ENCODE data around the gene PSTPIP1. TPM values are rescaled to one million over a fixed set of nuclear protein-coding genes. Genes with fewer than 3 reads are reported as not detected.

The PSTPIP1 gene
- total RNA-seq, 4 donors from 2014 or later: 7.7 to 11.8 (median 8.1) TPM

DNA sequence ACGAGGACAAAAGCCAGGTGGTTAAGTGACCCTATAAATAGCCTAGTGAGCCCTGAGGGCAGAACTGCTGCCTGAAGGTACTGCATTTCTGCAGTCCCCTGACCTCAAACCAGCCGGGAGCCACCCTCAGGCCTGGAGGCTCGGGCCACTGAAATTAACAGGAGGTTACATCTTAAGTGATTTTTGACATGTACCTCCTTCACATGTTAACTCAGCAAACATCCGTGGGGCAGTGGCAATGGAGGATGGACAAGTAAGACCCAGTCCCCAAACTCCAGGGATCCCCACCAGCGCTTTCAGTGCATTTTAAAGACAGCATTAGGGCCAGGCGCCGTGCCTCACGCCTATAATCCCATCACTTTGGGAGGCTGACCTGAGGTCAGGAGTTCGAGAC, 26.2 kb downstream of the PSTPIP1 start:
- Histone ChIP-seq H3K4me1 (peaks cover 2 to 13% (median 6%) of the 10 kb centered on the region in 4 donors), H3K27me3 (peaks cover 0 to 5% (median 0%) of the 10 kb centered on the region in 4 donors), H3K36me3 (no peaks in the 10 kb centered on the region), H3K4me3 (no peak overlapping the region), H3K27ac (replicated peaks in 1 of 4) (no peak overlapping the region), H3K9me3 (no peaks in the 10 kb centered on the region)
- DNase-seq (ENCODE audit: extremely low spot score): no peak
- intact Hi-C loops (cut with DNase I): no loop called here
- 75% methylated on average over 9 of the region's 9 CpGs for WGBS
- TF ChIP-seq POLR2A (IDR thresholded peaks at IDR 0.05; ENCODE audit: low read depth) (no peak), POLR2AphosphoS5 (IDR thresholded peaks at IDR 0.05) (no peak), EP300 (IDR thresholded peaks at IDR 0.05) (no peak)
- TF ChIP-seq, protein P1, sequence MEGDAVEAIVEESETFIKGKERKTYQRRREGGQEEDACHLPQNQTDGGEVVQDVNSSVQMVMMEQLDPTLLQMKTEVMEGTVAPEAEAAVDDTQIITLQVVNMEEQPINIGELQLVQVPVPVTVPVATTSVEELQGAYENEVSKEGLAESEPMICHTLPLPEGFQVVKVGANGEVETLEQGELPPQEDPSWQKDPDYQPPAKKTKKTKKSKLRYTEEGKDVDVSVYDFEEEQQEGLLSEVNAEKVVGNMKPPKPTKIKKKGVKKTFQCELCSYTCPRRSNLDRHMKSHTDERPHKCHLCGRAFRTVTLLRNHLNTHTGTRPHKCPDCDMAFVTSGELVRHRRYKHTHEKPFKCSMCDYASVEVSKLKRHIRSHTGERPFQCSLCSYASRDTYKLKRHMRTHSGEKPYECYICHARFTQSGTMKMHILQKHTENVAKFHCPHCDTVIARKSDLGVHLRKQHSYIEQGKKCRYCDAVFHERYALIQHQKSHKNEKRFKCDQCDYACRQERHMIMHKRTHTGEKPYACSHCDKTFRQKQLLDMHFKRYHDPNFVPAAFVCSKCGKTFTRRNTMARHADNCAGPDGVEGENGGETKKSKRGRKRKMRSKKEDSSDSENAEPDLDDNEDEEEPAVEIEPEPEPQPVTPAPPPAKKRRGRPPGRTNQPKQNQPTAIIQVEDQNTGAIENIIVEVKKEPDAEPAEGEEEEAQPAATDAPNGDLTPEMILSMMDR (IDR thresholded peaks at IDR 0.05): no peak

DNA sequence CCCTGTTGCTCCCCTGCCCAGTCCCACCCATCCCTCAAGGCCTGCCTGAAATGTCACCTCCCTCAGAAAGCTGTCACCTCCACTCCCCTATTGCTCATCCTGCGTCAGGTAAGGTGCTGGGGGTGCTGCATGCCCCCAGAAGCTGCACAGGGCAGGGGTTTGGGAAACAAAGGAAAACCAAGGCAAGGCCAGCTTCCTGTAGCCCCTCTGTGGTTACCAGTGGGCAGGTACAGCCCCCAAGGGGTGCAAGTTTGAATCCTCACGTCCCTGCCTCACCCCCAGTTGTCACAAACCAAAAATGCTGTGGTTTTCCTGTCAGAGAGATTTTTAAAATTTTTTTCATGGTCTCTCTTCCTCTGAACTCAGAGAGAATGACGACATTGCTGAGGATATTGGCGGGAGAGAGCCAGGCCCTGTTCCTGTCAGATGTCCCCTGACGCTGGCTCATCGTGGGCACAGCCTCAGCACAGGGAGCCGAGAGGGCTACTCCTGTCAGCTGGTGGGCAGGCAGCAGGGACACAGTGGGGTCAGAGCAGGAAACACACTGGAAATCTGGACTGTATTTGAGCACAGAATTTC, 27.0 kb downstream of the PSTPIP1 start:
- peaks cover 0 to 13% (median 5%) of the 10 kb centered on the region in 4 donors for H3K4me1 ChIP-seq
- TF ChIP-seq EP300 (IDR thresholded peaks at IDR 0.05): no peak
- TF ChIP-seq, protein P1 (IDR thresholded peaks at IDR 0.05): no peak
- TF ChIP-seq POLR2AphosphoS5 (IDR thresholded peaks at IDR 0.05): no peak
- no peak for TF ChIP-seq POLR2A (IDR thresholded peaks at IDR 0.05; ENCODE audit: low read depth)
- intact Hi-C loops (cut with DNase I): no loop called here
- no peak overlapping the region for H3K27ac ChIP-seq (replicated peaks in 1 of 4)
- H3K9me3 ChIP-seq: no peaks in the 10 kb centered on the region
- no peak overlapping the region for H3K4me3 ChIP-seq
- DNase-seq (ENCODE audit: extremely low spot score): no peak
- H3K27me3 ChIP-seq: peaks cover 0 to 5% (median 0%) of the 10 kb centered on the region in 4 donors
- WGBS: 45% methylated on average over 7 of the region's 7 CpGs
- no peaks in the 10 kb centered on the region for H3K36me3 ChIP-seq

DNA sequence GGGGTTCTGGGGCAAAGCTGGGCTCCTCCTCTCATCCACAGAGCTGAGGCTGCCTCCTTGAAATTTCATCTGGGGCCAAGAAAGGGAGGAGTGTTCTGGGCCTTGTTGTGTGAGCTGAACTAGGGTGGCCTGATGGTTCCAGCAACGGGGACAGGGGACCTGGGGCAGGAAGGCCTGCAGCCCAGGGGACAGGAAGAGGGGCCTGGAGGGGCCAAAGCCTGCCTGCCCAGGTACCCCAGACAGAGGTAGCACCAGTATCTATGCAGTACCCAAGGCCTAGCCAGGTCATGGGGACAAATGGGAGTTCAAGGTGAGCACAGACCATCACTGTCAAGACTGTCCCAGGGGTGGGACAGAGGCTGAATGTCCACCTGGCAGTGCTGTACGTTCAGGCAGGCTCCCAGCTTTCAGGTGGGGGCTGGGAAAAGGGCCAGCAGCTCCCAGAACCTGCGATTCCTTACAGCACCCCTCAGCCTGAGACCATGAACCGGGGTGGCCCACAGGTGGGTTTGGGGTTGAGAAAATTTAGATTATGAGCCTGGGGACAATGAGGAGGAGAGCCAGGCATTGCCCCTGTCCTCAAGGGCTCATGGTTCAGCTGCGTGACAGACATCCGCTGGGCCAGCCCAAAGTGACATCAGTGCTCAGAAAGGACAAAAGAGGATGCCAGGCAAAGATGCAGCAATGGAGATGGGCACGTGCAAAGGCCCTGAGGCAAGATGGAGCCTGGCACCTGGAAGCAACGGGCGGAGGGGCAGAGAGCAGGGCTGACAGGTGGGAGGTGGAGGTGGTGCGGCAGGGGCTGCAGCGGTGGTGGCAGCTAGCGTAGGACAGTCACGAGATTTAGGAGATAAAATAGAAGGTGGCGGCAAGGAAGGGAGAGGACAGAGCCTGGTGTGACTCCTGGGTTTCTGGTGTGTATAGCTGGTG, 28.0 kb downstream of the PSTPIP1 start:
- Histone ChIP-seq H3K9me3 (no peaks in the 10 kb centered on the region), H3K27me3 (peaks cover 0 to 6% (median 0%) of the 10 kb centered on the region in 4 donors), H3K27ac (replicated peaks in 1 of 4) (no peak overlapping the region), H3K4me3 (no peak overlapping the region), H3K4me1 (peaks cover 0 to 14% (median 7%) of the 10 kb centered on the region in 4 donors), H3K36me3 (no peaks in the 10 kb centered on the region)
- WGBS: 95% methylated on average over 14 of the region's 14 CpGs
- no peak for DNase-seq (ENCODE audit: extremely low spot score)
- TF ChIP-seq, protein P1 (IDR thresholded peaks at IDR 0.05): no peak
- TF ChIP-seq POLR2A (IDR thresholded peaks at IDR 0.05; ENCODE audit: low read depth) (no peak), POLR2AphosphoS5 (IDR thresholded peaks at IDR 0.05) (no peak), EP300 (IDR thresholded peaks at IDR 0.05) (no peak)
- intact Hi-C loops (cut with DNase I): no loop called here

- no peak for DNase-seq (ENCODE audit: extremely low spot score)
These were observed 28.8 kb downstream of the PSTPIP1 start for GRCh38 chr15:77023576-77024272.

More at GRCh38 chr15:77023576-77024272, 28.8 kb downstream of the PSTPIP1 start:
- Histone ChIP-seq H3K4me3 (no peak overlapping the region), H3K27me3 (peaks cover 0 to 14% (median 0%) of the 10 kb centered on the region in 4 donors), H3K9me3 (no peaks in the 10 kb centered on the region), H3K36me3 (no peaks in the 10 kb centered on the region), H3K4me1 (peaks cover 0 to 22% (median 15%) of the 10 kb centered on the region in 4 donors), H3K27ac (replicated peaks in 1 of 4) (no peak overlapping the region)
- no peak for TF ChIP-seq POLR2AphosphoS5 (IDR thresholded peaks at IDR 0.05)
- TF ChIP-seq EP300 (IDR thresholded peaks at IDR 0.05): no peak
- no peak for TF ChIP-seq POLR2A (IDR thresholded peaks at IDR 0.05; ENCODE audit: low read depth)
- TF ChIP-seq, protein P1 (IDR thresholded peaks at IDR 0.05): no peak
- intact Hi-C loops (cut with DNase I): loop anchor here (2.0 kb wide), 1 partner anchor 521 kb away; no protein-coding TSS in a partner anchor
- 76% methylated on average over 14 of the region's 20 CpGs for WGBS
